ENCODE measurements around the gene RIC1. TPM values are rescaled to one million over a fixed set of nuclear protein-coding genes. Genes with fewer than 3 reads are reported as not detected.
"Not testable (repeated sequence)": the region's sequence is repeated elsewhere in the genome, so short reads cannot be mapped to it uniquely, and the experiment has no call there.

Gene RIC1
- total RNA-seq, 1 experiment from 2014 or later, result 86.8 TPM

DNA sequence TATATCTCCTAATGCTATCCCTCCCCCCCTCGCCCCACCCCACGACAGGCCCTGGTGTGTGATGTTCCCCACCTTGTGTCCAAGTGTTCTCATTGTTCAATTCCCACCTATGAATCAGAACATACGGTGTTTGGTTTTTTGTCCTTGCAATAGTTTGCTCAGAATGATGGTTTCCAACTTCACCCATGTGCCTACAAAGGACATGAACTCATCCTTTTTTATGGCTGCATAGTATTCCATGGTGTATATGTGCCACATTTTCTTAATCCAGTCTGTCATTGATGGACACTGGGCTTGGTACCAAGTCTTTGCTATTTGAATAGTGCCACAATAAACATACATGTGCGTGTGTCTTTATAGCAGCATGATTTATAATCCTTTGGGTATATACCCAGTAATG, 93.8 kb downstream of the RIC1 start:
- not testable (repeated sequence) for H2AFZ ChIP-seq (ENCODE audit: low read length); H3K4me1 ChIP-seq (ENCODE audit: low read length); H3K27ac ChIP-seq (ENCODE audit: low read length); H3K9me3 ChIP-seq (ENCODE audit: low read length); H3K4me2 ChIP-seq (ENCODE audit: low read depth, low read length, poor library complexity, severe bottlenecking); H3K9me2 ChIP-seq (replicated peaks; ENCODE audit: insufficient read depth, low read length); H4K20me1 ChIP-seq (ENCODE audit: insufficient read depth, low read depth, low read length); H3K4me3 ChIP-seq (ENCODE audit: low read length); H3K9ac ChIP-seq (ENCODE audit: low read length); H3K27me3 ChIP-seq (ENCODE audit: low read length); DNase-seq
- H3K36me3 ChIP-seq (ENCODE audit: insufficient read depth, low read length), result peaks cover 36% of the 10 kb centered on the region
- peaks cover 57% of the 10 kb centered on the region for H3K79me2 ChIP-seq (ENCODE audit: low read length)

DNA sequence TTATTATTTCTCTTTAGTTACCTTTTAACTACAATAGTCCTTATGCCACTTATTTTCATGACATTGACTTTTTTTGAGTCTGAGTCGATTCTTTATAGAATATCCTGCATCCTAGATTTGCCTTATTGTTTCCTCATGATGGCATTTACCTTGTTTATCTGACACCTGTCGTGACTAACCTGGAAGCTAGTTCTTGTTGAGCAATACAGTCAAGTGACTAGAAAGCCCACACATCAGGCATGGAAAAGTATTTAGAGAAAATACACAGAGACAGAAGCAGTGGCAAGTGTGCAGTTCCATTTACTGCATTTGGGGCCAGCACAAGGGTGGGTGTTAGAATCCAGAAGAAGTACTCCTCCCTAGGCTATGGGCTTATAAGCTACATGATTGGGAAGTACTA, 106.2 kb downstream of the RIC1 start:
- H3K36me3 ChIP-seq (ENCODE audit: insufficient read depth, low read length), result peaks cover 53% of the 10 kb centered on the region
- H3K4me3 ChIP-seq (ENCODE audit: low read length), result no peak overlapping the region
- no peaks in the 10 kb centered on the region for H3K9me2 ChIP-seq (replicated peaks; ENCODE audit: insufficient read depth, low read length)
- no peaks in the 10 kb centered on the region for H3K9me3 ChIP-seq (ENCODE audit: low read length)
- no peak overlapping the region for H3K4me2 ChIP-seq (ENCODE audit: low read depth, low read length, poor library complexity, severe bottlenecking)
- H3K9ac ChIP-seq (ENCODE audit: low read length), result no peak overlapping the region
- peaks cover 49% of the 10 kb centered on the region for H3K79me2 ChIP-seq (ENCODE audit: low read length)
- H3K4me1 ChIP-seq (ENCODE audit: low read length), result no peaks in the 10 kb centered on the region
- no peaks in the 10 kb centered on the region for H4K20me1 ChIP-seq (ENCODE audit: insufficient read depth, low read depth, low read length)
- H3K27ac ChIP-seq (ENCODE audit: low read length), result no peak overlapping the region
- H2AFZ ChIP-seq (ENCODE audit: low read length), result no peak overlapping the region
- no peaks in the 10 kb centered on the region for H3K27me3 ChIP-seq (ENCODE audit: low read length)
- no peak for DNase-seq

DNA sequence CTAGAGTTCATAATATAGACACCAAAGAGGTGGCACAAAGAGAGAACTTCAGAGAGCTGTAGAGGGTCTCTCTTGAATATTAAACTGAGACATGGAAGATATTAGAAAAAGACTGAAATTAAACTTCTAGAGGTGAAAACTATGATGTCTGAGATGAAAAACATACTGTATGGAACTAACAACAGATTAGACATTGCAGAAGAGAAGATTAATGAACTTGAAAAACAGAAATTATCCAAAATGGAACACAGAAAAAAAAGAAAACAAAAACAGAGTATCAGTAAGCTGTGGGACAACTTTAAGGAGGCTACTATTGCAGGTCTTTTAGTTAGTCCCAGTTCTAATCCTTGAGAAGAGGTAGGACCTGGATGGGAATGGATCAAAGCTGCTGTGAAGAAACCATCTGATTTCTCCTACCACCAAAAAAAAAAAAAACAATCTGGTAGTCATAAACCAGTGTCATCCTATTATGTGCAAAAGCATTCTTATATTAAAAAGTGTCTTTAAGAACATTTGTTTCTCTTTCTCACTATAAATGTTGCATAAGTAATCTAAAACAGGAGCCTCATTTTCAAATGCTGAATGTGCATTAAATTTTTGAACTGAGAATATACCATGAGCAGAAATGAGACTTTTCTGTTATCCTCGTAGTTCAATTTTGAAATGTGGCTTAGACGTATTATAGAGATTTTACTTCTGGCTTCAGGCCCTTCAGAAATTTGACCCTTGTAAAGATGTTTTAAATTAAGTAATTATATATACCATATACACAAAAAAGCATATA, 107.8 kb downstream of the RIC1 start:
- DNase-seq, result no peak
- no peaks in the 10 kb centered on the region for H3K9me3 ChIP-seq (ENCODE audit: low read length)
- no peak overlapping the region for H3K4me3 ChIP-seq (ENCODE audit: low read length)
- no peaks in the 10 kb centered on the region for H4K20me1 ChIP-seq (ENCODE audit: insufficient read depth, low read depth, low read length)
- no peak overlapping the region for H2AFZ ChIP-seq (ENCODE audit: low read length)
- H3K36me3 ChIP-seq (ENCODE audit: insufficient read depth, low read length), result peaks cover 44% of the 10 kb centered on the region
- H3K4me2 ChIP-seq (ENCODE audit: low read depth, low read length, poor library complexity, severe bottlenecking), result no peak overlapping the region
- H3K27ac ChIP-seq (ENCODE audit: low read length), result no peak overlapping the region
- H3K4me1 ChIP-seq (ENCODE audit: low read length), result no peaks in the 10 kb centered on the region
- no peak overlapping the region for H3K9ac ChIP-seq (ENCODE audit: low read length)
- H3K9me2 ChIP-seq (replicated peaks; ENCODE audit: insufficient read depth, low read length), result no peaks in the 10 kb centered on the region
- H3K79me2 ChIP-seq (ENCODE audit: low read length), result peaks cover 37% of the 10 kb centered on the region
- H3K27me3 ChIP-seq (ENCODE audit: low read length), result no peaks in the 10 kb centered on the region

DNA sequence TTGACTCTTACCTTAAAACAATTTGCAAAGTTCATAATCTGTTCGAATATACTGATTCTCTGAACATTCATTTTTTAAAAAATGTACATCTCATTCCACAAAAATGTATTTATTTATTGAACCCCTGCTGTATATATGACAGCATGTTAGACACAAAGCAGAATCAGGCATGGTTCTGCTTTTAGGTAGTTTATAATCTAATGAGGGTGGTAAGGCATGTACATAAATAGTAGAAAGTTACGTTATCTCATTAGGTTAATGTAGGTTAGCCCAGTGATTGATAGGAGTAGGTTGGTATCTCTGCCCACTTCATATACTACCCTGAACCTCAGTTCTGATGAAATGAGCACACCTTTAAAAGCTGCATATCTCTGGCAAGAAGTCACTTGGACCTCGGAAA, 114.2 kb downstream of the RIC1 start:
- Histone ChIP-seq H3K4me1 (ENCODE audit: low read length) (no peaks in the 10 kb centered on the region), H3K36me3 (ENCODE audit: insufficient read depth, low read length) (peaks cover 58% of the 10 kb centered on the region), H3K27me3 (ENCODE audit: low read length) (no peaks in the 10 kb centered on the region), H3K9me3 (ENCODE audit: low read length) (no peaks in the 10 kb centered on the region), H3K4me3 (ENCODE audit: low read length) (no peak overlapping the region), H4K20me1 (ENCODE audit: insufficient read depth, low read depth, low read length) (no peaks in the 10 kb centered on the region), H3K9ac (ENCODE audit: low read length) (no peak overlapping the region), H3K9me2 (replicated peaks; ENCODE audit: insufficient read depth, low read length) (no peaks in the 10 kb centered on the region), H3K27ac (ENCODE audit: low read length) (no peak overlapping the region), H3K4me2 (ENCODE audit: low read depth, low read length, poor library complexity, severe bottlenecking) (no peak overlapping the region), H3K79me2 (ENCODE audit: low read length) (peaks cover 18% of the 10 kb centered on the region; the same call in 1 of the 2 replicates), H2AFZ (ENCODE audit: low read length) (no peak overlapping the region)
- DNase-seq, result no peak

DNA sequence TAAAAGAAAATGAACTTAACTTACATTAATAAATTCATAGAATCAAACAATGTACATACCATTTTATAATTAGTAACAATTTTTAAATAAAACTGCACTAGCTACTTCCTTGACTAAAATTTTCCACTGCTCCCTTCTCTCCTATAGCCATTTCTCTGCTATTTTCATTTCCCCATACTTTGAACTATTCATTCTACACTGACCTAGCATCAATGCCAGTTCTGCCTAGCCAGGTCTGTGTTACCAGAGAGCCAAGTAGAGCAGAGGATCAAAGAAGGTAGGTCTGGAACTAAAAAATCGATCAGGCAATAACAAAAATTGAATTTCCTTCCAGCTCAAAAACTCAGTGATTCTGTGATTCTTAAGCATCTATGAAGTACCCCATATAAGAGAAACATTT, 119.5 kb downstream of the RIC1 start:
- Histone ChIP-seq H3K4me1 (ENCODE audit: low read length) (no peaks in the 10 kb centered on the region), H3K4me2 (ENCODE audit: low read depth, low read length, poor library complexity, severe bottlenecking) (no peak overlapping the region), H3K36me3 (ENCODE audit: insufficient read depth, low read length) (peaks cover 70% of the 10 kb centered on the region), H4K20me1 (ENCODE audit: insufficient read depth, low read depth, low read length) (no peaks in the 10 kb centered on the region), H3K79me2 (ENCODE audit: low read length) (peaks cover 22% of the 10 kb centered on the region), H3K9ac (ENCODE audit: low read length) (no peak overlapping the region), H2AFZ (ENCODE audit: low read length) (no peak overlapping the region), H3K9me2 (replicated peaks; ENCODE audit: insufficient read depth, low read length) (no peaks in the 10 kb centered on the region), H3K27me3 (ENCODE audit: low read length) (no peaks in the 10 kb centered on the region), H3K9me3 (ENCODE audit: low read length) (no peaks in the 10 kb centered on the region), H3K4me3 (ENCODE audit: low read length) (no peak overlapping the region), H3K27ac (ENCODE audit: low read length) (no peak overlapping the region)
- DNase-seq, result no peak

DNA sequence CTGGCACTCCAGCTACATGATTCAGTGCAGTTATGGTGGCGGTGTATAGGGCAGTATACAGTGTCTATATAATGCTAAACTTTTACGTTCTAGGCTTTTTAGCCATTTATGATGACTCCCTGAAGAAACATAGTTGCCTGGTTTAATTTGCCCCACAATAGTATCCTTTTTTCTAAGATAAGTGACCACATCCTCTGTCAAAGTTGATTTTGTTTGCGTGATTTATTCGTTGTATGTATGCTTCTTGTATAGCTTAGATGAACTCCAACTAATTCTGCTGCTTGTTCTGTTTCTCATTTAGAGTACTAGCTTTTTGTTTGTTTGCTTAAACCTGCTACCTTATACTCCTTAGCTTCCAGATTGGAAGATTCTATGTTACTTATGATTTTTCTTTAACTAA, 120.4 kb downstream of the RIC1 start:
- Histone ChIP-seq H3K9me2 (replicated peaks; ENCODE audit: insufficient read depth, low read length) (no peaks in the 10 kb centered on the region), H3K79me2 (ENCODE audit: low read length) (peaks cover 26% of the 10 kb centered on the region), H3K4me3 (ENCODE audit: low read length) (no peak overlapping the region), H3K9ac (ENCODE audit: low read length) (no peak overlapping the region), H3K4me2 (ENCODE audit: low read depth, low read length, poor library complexity, severe bottlenecking) (no peak overlapping the region), H3K27me3 (ENCODE audit: low read length) (no peaks in the 10 kb centered on the region), H3K4me1 (ENCODE audit: low read length) (no peaks in the 10 kb centered on the region), H3K27ac (ENCODE audit: low read length) (no peak overlapping the region), H3K9me3 (ENCODE audit: low read length) (no peaks in the 10 kb centered on the region), H3K36me3 (ENCODE audit: insufficient read depth, low read length) (peaks cover 71% of the 10 kb centered on the region), H2AFZ (ENCODE audit: low read length) (no peak overlapping the region), H4K20me1 (ENCODE audit: insufficient read depth, low read depth, low read length) (no peaks in the 10 kb centered on the region)
- no peak for DNase-seq

DNA sequence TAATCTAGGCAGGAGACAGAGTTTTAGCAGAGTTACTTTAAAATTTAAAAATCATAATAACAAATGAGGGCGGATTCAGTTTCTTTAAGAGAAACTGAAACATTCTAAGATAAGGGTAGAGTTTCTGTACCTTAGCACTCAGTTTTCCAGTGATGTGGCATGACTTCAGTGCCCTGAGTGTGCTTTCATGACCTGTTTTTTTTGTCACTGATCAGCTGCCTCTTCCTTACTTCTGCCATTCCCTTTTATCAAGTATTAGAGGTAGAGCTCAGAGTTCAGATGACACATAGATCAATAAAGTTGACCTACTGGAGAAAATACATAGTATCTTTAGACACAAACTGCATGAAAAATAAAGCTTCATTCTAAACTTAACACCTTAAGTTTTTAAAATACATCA, 121.7 kb downstream of the RIC1 start:
- Histone ChIP-seq H4K20me1 (ENCODE audit: insufficient read depth, low read depth, low read length) (no peaks in the 10 kb centered on the region), H3K27ac (ENCODE audit: low read length) (no peak overlapping the region), H2AFZ (ENCODE audit: low read length) (no peak overlapping the region), H3K4me3 (ENCODE audit: low read length) (no peak overlapping the region), H3K9me2 (replicated peaks; ENCODE audit: insufficient read depth, low read length) (no peaks in the 10 kb centered on the region), H3K79me2 (ENCODE audit: low read length) (peaks cover 21% of the 10 kb centered on the region), H3K36me3 (ENCODE audit: insufficient read depth, low read length) (peaks cover 61% of the 10 kb centered on the region), H3K4me1 (ENCODE audit: low read length) (no peaks in the 10 kb centered on the region), H3K9ac (ENCODE audit: low read length) (no peak overlapping the region), H3K4me2 (ENCODE audit: low read depth, low read length, poor library complexity, severe bottlenecking) (no peak overlapping the region), H3K27me3 (ENCODE audit: low read length) (no peaks in the 10 kb centered on the region), H3K9me3 (ENCODE audit: low read length) (no peaks in the 10 kb centered on the region)
- DNase-seq, result no peak

DNA sequence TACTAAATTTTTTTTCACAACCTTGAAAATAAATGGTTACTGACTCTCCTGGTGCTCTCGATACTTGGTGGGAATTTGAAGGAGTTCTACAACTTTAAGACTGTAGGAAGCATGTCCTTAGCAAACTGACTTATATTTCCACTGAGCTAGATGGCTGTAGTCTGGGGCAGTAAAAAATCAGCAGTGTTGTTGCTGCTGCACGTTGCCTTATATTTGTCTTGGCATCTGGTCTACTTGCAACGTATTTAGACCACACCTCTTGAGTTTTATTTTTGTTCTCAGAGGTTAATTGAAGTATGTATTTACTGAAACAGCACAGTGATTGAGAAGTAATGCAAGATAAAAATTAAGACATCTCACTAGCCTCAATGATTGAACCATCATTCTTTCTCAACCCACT, 127.7 kb downstream of the RIC1 start:
- no peak overlapping the region for H3K9ac ChIP-seq (ENCODE audit: low read length)
- peaks cover 69% of the 10 kb centered on the region for H3K36me3 ChIP-seq (ENCODE audit: insufficient read depth, low read length)
- H3K9me2 ChIP-seq (replicated peaks; ENCODE audit: insufficient read depth, low read length), result no peaks in the 10 kb centered on the region
- H3K27me3 ChIP-seq (ENCODE audit: low read length), result no peaks in the 10 kb centered on the region
- no peak overlapping the region for H2AFZ ChIP-seq (ENCODE audit: low read length)
- peaks cover 7% of the 10 kb centered on the region; the same call in 1 of the 2 replicates for H3K79me2 ChIP-seq (ENCODE audit: low read length)
- H3K9me3 ChIP-seq (ENCODE audit: low read length), result no peaks in the 10 kb centered on the region
- H3K4me2 ChIP-seq (ENCODE audit: low read depth, low read length, poor library complexity, severe bottlenecking), result no peak overlapping the region
- DNase-seq, result no peak
- H3K4me1 ChIP-seq (ENCODE audit: low read length), result peaks cover 26% of the 10 kb centered on the region
- H4K20me1 ChIP-seq (ENCODE audit: insufficient read depth, low read depth, low read length), result no peaks in the 10 kb centered on the region
- no peak overlapping the region for H3K27ac ChIP-seq (ENCODE audit: low read length)
- no peak overlapping the region for H3K4me3 ChIP-seq (ENCODE audit: low read length)
